GM21381 (cell line): ENCODE measurements around the gene LGALS3.
A peak's percentile ranks its signal among the peaks of the same experiment; 100 is the strongest.
"Not testable (repeated sequence)": the region's sequence is repeated elsewhere in the genome, so short reads cannot be mapped to it uniquely, and the experiment has no call there.

Source experiments
- ATAC-seq: cut with Tn5 transposase; IDR thresholded peaks from one replicate; pipeline ENCODE4 v1.9.1; 2021; ENCODE audit warnings: mild to moderate bottlenecking, moderate library complexity; ENCODE audit not compliant: unreplicated experiment

The LGALS3 gene

GRCh38 chr14:55129086-55129427 is at the start of gene LGALS3:
TSS of gene LGALS3 (plus strand) at chr14:55129252. CDS start at chr14:55137374, 8,122 bp downstream.
- ATAC-seq: peak; percentile 72

DNA sequence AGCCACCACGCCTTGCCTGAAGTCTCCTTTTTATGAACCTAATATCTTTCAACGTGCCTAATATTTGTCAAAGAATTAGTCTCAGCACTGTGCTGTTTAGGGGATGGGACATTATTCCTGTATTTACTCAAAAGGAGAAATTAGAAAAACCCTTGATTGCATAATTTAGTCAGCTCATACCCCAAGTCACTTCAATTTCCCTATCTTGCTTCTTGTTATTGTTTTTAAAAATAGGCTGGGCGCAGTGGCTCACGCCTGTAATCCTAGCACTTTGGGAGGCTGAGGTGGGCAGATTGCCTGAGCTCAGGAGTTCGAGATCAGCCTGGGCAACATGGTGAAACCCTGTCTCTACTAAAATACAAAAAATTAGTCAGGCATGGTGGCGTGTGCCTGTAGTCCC is 49.1 kb upstream of the LGALS3 start:
- not testable (repeated sequence) for ATAC-seq

- ATAC-seq: no peak
These were observed 44.5 kb upstream of the LGALS3 start for GRCh38 chr14:55084401-55085059.

DNA sequence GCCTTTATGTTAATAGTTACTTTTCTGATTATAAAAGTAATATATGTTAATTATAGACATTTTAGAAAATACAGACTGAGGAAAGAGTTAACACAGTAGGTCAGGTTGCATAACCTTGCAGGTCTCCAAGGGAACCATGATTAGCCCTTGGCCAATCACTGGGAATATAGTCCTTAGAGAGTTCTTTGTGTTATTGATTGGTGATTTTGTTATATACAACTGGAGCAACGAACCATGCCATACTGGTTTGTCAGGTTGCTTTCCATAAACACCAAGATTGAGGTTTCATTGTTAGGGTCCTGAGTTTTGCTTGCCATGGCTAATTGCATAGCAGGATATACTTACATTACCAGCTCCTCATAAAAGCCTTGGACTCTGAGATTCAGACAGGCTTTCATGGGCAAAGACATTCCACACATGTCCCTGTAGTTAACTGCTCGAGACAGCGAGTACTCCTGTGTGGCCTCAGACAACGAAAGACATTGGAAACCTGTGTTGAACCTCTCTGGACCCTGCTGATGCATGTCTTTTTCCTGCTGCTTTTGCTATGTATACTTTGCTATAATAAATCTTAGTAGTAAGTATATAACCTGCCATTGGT is 43.9 kb upstream of the LGALS3 start:
- no peak for ATAC-seq

DNA sequence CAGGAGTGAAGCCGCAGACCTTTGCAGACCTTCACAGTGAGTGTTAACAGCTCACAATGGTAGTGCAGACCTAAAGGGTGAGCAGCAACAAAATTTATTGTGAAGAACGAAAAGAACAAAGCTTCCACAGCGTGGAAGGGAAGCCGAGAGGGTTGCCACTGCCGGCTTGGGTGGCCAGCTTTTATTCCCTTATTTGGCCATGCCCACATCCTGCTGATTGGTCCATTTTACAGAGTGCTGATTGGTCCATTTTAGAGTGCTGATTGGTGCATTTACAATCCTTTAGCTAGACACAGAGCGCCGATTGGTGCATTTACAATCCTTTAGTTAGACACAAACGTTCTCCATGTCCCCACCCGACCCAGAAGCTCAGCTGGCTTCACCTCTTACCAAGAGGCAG is 42.1 kb upstream of the LGALS3 start:
- ATAC-seq: no peak

DNA sequence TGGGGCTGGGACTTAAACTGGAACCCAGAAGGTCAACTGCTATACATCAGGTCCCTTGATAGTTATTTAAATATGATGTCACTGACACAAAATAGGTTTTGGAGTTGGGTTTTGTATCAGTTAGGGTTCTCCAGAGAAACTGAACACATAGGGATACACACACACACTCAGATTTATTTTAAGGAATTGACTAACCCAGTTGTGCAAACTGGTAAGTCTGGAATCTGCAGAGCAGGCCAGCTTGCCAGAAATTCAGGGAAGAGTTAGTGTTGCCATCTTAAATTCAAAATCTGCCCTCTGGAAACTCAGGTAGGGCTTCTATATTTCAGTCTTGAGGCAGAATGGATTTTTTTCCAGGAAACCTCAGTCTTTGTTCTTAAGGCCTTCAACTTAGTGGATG is 40.7 kb upstream of the LGALS3 start:
- no peak for ATAC-seq

GRCh38 chr14:55092341-55092740 is 36.7 kb upstream of the LGALS3 start:
- no peak for ATAC-seq

DNA sequence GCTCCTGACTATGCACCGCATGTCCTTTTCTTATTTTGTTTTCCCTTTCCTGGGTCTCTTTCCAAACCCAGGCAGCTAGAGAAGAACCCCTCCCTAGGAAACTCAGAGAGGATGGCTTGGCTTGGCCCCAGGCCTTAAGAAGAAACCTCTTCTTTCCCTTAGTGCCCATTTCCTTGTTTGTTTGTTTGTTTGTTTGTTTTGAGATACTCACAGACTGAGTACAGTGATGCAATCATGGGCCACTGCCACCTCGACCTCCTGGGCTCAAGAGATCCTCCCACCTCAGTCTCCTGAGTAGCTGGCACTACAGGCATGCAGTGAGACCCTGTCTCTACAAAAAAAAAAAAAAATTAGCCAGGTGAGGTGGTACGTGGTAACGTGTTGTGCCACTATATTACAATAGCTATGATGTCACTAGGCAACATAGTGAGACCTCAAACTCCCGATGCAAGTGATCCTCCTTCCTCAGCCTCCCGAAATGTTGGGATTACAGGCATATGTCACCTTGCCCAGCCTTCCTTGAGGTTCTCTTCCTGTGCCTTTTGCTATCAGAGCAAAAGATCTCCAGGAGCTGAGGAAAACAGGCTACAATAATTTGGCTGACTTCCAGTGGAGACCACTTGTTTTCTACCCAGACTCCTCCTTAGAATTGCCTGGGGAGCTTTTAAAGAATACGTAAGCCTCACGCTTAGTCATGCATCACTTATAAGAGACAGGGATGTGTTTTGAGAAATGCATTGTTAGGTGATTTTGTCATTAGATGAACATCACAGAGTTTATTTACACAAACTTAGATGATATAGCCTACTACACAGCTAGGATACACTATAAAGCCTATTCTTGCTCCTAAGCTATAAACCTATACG is 34.5 kb upstream of the LGALS3 start:
- no peak for ATAC-seq

DNA sequence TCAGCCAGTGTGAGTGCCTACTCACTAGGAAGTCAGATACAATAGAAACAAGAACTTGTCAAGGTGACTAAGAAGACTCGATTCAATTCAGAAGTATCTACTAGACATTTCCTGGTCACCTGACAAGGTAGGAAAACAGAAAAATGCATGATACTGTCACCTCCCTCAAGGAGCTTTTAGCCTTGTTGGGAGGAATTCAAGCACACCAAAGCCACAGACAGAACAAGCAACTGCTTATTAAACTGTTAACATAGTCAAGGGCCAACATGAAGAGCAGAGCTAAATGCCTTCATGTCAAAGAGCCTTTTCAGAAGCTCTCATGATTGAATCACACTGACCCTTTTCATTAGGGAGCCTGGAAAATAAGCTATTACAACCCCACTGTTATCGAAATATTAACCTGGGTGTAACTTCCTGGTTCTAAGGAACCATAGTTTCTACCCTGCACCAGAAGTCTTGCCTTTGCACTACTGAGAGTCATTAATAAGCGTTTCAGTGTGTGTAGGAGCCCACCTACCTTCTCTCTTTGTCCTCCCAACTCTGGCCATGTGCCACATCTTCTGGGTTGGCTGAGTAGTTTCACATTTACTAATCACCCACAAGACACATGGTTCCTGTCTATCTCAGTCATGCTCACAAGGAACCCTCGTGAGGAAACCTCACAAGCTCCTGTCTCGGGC is 31.0 kb upstream of the LGALS3 start:
- ATAC-seq: peak; percentile 55

- no peak for ATAC-seq
These were observed 30.5 kb upstream of the LGALS3 start for GRCh38 chr14:55098561-55098898.

GRCh38 chr14:55099756-55100155 is 29.3 kb upstream of the LGALS3 start:
- no peak for ATAC-seq

- ATAC-seq: no peak
These were observed 27.4 kb upstream of the LGALS3 start for GRCh38 chr14:55101698-55102097.

DNA sequence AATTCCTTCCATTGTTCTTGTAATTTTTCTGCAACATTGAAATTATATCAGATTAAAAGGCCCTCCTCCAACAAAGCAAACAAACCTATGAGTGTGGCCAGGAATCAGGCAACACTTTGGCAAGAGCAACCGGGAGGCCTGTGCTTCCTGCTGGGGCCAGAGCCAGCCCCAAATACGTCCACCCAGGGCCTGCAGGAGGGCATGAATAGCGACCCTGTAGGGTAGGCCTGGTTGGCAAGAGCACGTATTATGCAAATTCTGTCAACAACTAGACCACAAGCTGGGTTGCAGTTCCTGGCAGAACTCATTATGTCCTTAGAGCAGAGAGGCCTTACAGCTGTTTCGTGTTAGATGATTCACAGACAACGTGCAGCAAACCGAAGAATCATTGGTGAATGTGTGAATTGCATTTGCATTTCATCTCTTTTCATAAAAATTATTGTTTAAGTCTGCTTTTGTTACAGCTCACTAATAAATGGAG is 26.9 kb upstream of the LGALS3 start:
- peak; percentile 64 for ATAC-seq

GRCh38 chr14:55103005-55103640 is 25.9 kb upstream of the LGALS3 start:
- peak; percentile 35 for ATAC-seq

DNA sequence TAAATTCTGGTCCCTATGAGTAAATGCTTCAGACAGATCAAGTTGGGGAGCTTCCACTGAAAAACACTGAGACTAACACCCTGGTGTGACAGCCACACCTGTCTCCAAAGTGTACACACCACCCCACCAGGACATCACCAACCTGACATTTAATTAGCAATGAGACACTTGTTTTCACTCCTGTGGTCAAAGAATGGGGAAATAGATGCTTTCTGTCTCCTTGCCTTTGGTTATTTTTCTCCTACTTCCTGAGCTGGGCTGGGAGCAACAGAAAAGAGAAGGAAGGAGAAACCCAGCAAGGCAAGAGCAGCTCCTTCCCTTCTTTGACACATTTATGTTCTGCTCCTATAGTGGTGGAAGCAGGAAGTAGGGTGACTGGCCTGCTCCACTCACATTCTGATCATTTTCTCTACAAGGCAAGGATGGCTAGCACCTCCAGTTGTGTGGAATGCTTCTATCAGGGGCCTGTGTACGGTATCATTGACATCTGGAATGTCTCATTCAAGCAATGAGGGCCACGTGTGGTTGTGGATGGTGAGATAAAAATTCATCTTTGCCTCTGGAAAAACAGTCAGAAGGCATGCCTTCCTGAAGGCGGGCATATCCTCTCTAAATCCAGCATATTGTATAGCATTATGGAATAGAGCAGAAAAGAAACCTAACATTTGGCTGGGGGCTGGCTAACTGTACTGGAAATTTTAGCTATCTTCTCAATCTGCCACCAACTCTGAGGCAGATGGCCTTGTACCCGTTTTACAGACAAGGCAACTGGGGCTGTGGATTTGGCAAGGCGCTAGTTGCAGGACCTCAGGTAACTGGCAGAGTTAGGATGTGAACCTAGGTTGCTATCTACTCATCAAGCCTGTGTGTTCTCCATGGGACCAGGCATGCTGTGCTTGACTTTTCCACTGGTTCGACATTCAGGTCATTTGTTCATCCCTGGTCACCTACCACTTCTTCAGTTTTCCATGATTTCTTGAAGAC is 24.8 kb upstream of the LGALS3 start:
- ATAC-seq: no peak

GRCh38 chr14:55105991-55106390 is 23.1 kb upstream of the LGALS3 start:
- ATAC-seq: no peak

- no peak for ATAC-seq
These were observed 21.1 kb upstream of the LGALS3 start for GRCh38 chr14:55107766-55108554.

GRCh38 chr14:55109836-55110235 is 19.2 kb upstream of the LGALS3 start:
- ATAC-seq: no peak

GRCh38 chr14:55111122-55111708 is 17.8 kb upstream of the LGALS3 start:
- no peak for ATAC-seq
